ENCODE data around the gene ZNF497.

The ZNF497 gene

GRCh38 chr19:58346961-58347929 is 15.3 kb downstream of the ZNF497 start:
- peak; percentile 89 for DNase-seq

GRCh38 chr19:58345558-58345957 is 17.0 kb downstream of the ZNF497 start:
- DNase-seq = no peak

GRCh38 chr19:58338825-58339558 is 23.6 kb downstream of the ZNF497 start:
- DNase-seq = no peak

GRCh38 chr19:58338336-58338735 is 24.2 kb downstream of the ZNF497 start:
- no peak for DNase-seq

- no peak for DNase-seq
These were observed 25.7 kb downstream of the ZNF497 start for GRCh38 chr19:58336820-58337219.

DNA sequence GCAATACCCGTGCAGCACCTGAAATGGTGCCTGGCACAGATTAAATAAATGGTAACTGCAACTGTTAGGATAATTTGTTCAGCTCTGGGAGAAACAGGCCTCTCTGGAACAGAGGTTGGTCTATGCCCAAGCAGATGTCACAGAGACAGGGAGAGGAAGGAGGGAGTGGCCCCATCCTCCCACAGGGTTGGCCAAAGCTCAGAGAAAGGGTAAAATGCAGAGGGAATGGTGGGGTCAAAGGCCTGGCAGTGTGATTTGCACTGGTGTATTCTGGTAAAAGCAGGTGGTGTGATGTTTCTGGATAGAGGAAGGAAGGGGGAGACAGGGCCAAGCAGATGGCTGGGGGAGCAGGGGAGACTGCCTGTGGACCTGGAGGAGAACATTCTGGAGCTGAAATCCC is 26.3 kb downstream of the ZNF497 start:
- DNase-seq = no peak

GRCh38 chr19:58335630-58336029 is 26.9 kb downstream of the ZNF497 start:
- no peak for DNase-seq

DNA sequence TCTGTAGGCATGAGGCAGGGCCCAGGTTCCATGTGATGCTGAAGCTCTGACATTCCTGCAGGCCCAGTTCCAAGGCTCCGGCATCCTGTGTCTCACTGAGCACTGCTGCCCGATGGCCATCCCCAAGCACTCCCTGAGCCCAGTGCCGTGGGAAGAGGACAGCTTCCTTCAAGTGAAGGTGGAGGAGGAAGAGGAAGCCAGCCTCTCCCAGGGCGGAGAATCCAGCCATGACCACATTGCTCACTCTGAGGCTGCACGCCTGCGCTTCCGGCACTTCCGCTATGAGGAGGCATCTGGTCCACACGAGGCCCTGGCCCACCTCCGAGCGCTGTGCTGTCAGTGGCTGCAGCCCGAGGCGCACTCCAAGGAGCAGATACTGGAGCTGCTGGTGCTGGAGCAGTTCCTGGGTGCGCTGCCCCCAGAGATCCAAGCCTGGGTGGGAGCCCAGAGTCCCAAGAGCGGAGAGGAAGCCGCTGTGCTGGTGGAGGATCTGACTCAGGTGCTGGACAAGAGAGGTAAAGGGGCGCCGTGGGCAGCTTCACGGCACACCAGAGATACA is 27.8 kb downstream of the ZNF497 start:
- no peak for DNase-seq

DNA sequence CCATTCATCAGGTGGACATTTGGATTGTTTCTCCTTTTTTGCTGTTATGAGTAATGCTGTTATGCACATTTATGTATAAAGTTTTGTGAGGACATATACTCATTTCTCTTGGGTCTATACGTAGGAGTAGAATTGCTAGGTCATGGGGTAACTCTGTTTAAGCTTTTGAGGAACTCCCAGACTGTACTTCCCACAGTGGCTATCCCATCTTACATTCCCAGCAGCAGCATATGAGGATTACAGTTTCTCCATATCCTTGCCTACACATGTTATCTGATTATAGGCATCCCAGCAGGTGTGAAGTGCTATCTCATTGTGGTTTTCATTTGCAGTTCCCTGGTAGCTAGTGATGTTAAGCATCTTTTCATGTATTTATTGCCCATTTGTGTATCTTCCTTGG is 29.9 kb downstream of the ZNF497 start:
- no peak for DNase-seq

GRCh38 chr19:58330458-58330857 is 32.1 kb downstream of the ZNF497 start:
- no peak for DNase-seq

DNA sequence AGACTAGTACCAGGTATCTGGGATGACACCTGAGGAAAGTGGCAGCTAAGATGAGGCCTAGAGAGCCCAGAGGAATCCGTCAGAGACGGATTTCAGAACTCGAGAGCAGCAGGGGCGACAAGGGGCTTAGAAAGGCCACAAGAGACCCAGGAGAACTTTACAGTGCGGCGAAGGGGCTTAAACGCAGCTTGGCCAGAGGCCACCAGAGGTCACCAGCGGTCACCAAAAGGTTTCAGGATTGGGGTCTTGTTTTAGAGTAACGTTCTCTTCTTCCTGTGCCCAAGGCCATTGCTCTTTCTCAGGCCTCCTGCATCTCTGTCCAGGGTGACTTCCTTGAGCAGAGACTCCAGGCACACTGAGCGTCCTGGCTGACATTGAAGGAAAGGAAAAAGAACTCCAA is 33.6 kb downstream of the ZNF497 start:
- DNase-seq = no peak

- DNase-seq = peak; percentile 97
These were observed 35.4 kb downstream of the ZNF497 start, which contains the start of gene ZSCAN22 for GRCh38 chr19:58326914-58327726. ZSCAN22 (plus strand) TSS chr19:58326994; CDS start chr19:58334803, 7,809 bp downstream.

DNA sequence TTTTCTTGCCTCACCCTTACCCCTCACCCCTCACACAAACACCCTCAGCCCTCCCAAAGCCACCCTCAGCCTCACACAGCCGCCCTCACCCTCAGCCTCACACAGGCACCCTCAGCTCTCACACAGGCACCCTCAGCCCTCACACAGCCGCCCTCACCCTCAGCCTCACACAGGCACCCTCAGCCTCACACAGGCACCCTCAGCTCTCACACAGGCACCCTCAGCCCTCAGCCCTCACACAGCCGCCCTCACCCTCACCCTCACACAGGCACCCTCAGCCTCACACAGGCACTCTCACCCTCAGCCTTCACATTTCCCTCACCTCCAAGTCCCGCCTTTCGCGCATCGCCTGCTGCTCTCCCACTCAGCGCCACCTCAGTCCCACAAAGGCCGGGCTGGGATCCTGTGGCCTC is 36.0 kb downstream of the ZNF497 start:
- DNase-seq = no peak

DNA sequence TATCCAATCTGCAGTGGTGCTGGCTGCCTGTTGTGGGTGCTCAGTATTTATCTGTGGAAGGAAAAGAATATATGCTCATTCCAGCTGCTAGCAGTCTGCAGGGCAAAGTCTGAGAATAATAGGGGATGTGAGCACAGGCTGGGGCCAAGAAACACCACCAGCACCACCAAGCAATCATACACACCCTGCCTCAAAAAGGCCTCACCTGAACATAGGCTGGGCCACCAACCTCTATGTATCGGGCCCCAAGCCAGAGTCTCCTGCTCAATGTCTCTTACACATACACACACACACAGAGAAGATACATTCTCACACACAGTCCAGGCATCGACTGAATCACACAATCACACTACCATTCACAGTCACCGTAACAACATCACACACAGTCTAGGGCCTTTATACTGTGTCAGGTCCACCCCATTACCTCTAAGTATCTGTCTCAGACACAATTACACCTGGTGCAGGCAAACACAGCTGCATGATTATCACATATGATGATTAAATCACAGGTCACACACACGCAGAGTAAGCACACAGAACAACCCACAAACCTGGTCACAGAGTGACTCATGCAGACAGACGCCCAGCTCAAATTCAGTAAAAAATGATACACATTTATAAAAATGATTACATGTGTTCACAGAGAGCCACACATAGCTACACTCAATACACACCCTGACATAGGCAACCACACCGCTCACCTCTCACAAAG is 37.1 kb downstream of the ZNF497 start:
- DNase-seq = no peak

- DNase-seq = no peak
These were observed 43.3 kb downstream of the ZNF497 start for GRCh38 chr19:58319241-58319640.

- DNase-seq = no peak
These were observed 44.3 kb downstream of the ZNF497 start for GRCh38 chr19:58318297-58318696.

DNA sequence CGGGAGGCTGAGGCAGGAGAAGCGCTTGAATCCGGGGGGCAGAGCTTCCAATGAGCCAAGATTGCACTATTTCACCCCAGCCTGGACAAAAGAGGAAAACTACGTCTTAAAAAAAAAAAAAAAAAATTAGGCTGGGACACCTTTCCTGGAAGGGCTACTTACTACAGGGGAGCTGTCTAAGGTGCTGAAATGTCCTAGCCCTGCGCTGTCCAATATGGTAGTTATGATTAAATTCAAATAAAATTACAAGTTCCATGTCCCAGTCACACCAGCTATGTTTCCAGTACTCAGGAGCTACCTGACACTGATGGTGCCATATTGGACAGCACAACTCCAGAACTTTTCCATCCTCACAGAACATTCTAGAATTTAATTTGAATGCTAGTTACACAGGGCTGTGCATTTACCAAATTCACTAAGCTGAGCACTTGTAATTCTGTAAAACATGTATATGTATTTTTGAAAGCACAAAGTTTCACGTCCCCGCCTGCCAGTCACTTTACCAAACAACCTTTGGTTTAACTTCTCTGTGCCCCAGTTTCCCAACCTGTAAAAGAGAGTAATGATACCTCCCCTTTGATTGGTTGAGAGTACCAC is 45.0 kb downstream of the ZNF497 start:
- no peak for DNase-seq

GRCh38 chr19:58315580-58315979 is 47.0 kb downstream of the ZNF497 start:
- DNase-seq = no peak

DNA sequence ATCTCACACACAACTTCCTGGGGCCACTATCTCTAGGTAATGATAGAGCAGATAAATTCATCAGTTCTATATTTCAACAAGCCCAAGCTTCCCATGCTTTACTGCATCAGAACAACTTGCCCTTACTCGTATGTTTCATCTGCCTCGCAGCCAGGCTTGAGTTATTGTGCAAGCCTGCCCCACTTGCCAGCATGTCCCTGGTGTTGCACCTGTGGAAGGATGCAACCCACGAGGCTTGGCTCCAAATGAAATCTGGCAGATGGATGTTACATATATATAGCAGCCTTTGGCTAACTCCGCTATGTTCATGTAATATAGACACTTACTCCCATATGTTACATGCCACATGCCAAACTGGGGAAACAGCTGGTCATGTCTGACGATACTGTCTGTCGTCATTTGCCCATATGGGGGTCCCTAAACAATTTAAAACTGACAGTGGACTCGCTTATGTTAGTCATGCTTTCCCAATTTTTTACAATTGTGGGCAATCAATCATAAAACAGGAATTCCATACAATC is 51.1 kb downstream of the ZNF497 start:
- DNase-seq = no peak

DNA sequence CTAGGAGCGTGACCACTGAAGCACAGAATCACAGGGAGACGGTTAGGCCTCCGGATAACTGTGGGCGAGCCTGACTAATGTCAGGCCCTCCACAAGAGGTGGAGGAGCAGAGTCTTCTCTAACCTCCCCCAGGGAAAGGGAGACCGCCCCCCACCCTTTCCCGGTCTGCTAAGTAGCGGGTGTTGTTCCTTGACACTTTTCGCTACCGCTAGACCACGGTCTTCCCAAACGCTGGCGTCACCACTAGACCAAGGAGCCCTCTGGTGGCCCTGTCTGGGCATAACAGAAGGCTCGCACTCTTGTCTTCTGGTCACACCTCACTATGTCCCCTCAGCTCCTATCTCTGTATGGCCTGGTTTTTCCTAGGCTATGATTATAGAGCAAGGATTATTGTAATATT is 51.9 kb downstream of the ZNF497 start:
- peak; percentile 67 for DNase-seq

- DNase-seq = no peak
These were observed 54.8 kb downstream of the ZNF497 start for GRCh38 chr19:58307736-58308135.
